ENCODE measurements around the gene SAMD14. TPM values are rescaled to one million over a fixed set of nuclear protein-coding genes. Genes with fewer than 3 reads are reported as not detected.
"Not testable (repeated sequence)": the region's sequence is repeated elsewhere in the genome, so short reads cannot be mapped to it uniquely, and the experiment has no call there.

The SAMD14 gene
- total RNA-seq, 1 experiment from 2014 or later: 0.70 TPM

GRCh38 chr17:50076591-50077235, 53.2 kb downstream of the SAMD14 start:
- no peak for DNase-seq (ENCODE audit: low spot score)

GRCh38 chr17:50076221-50076590, 53.8 kb downstream of the SAMD14 start:
- DNase-seq (ENCODE audit: low spot score): no peak

- DNase-seq (ENCODE audit: low spot score): no peak
Measured at GRCh38 chr17:50075446-50076032, 54.4 kb downstream of the SAMD14 start.

GRCh38 chr17:50074227-50074626, 55.7 kb downstream of the SAMD14 start:
- no peak for DNase-seq (ENCODE audit: low spot score)

- DNase-seq (ENCODE audit: low spot score): no peak
Measured at GRCh38 chr17:50072925-50073324, 57.0 kb downstream of the SAMD14 start.

- DNase-seq (ENCODE audit: low spot score): no peak
Measured at GRCh38 chr17:50072130-50072529, 57.8 kb downstream of the SAMD14 start.

- no peak for DNase-seq (ENCODE audit: low spot score)
Measured at GRCh38 chr17:50071692-50072091, 58.3 kb downstream of the SAMD14 start.

- no peak for DNase-seq (ENCODE audit: low spot score)
Measured at GRCh38 chr17:50070908-50071680, 58.9 kb downstream of the SAMD14 start.

GRCh38 chr17:50067996-50068395, 62.0 kb downstream of the SAMD14 start:
- no peak for DNase-seq (ENCODE audit: low spot score)

GRCh38 chr17:50066995-50067394, 63.0 kb downstream of the SAMD14 start:
- DNase-seq (ENCODE audit: low spot score): no peak

- DNase-seq (ENCODE audit: low spot score): no peak
Measured at GRCh38 chr17:50065056-50065455, 64.9 kb downstream of the SAMD14 start.

GRCh38 chr17:50064253-50065001, 65.5 kb downstream of the SAMD14 start:
- peak; percentile 98 for DNase-seq (ENCODE audit: low spot score)

- DNase-seq (ENCODE audit: low spot score): no peak
Measured at GRCh38 chr17:50063561-50064252, 66.3 kb downstream of the SAMD14 start.

GRCh38 chr17:50062293-50063243, 67.4 kb downstream of the SAMD14 start:
- DNase-seq (ENCODE audit: low spot score): peak; percentile 100

GRCh38 chr17:50061713-50062045, 68.3 kb downstream of the SAMD14 start:
- not testable (repeated sequence) for DNase-seq (ENCODE audit: low spot score)

GRCh38 chr17:50060951-50061712, 68.8 kb downstream of the SAMD14 start:
- peak; percentile 58 for DNase-seq (ENCODE audit: low spot score)

All from H4 (cell line).